CD14-positive monocyte (primary cell): ENCODE data around the gene AKAP6. TPM values are rescaled to one million over a fixed set of nuclear protein-coding genes. Genes with fewer than 3 reads are reported as not detected.

ENCODE experiments used
- DNase-seq, 3 donors: peaks; one replicate each; pipeline ENCODE4 v3.0.0-alpha.2; 2011 to 2022
- H2AFZ ChIP-seq: 2 replicates; pipeline ENCODE4 v1.6.0; 2012; ENCODE audit warnings: mild to moderate bottlenecking, low read depth, low read length, inconsistent platforms; ENCODE audit not compliant: insufficient read depth, poor library complexity, severe bottlenecking
- H3K27ac ChIP-seq, 2 donors: 1 replicate in 1 of 2; 2 replicates in 1 of 2; pipeline ENCODE4 v1.5.1; 2012 to 2013; ENCODE audit warnings: low read length in 2 of 2, control low read depth in 1 of 2, inconsistent platforms in 1 of 2, low read depth in 1 of 2, mild to moderate bottlenecking in 1 of 2
- H3K27me3 ChIP-seq, 2 donors: one replicate each; pipeline versions ENCODE4 v1.6.0 to v1.6.1; 2011 to 2013; ENCODE audit warnings: low read length in 2 of 2; ENCODE audit not compliant: control insufficient read depth in 2 of 2, insufficient read depth in 2 of 2
- H3K36me3 ChIP-seq, 2 donors: replicated peaks in 1 of 2; 1 replicate in 1 of 2; 2 replicates in 1 of 2; pipeline versions ENCODE4 v1.5.1 to v1.6.1; 2012 to 2013; ENCODE audit warnings: low read length in 2 of 2, control low read depth in 1 of 2, inconsistent platforms in 1 of 2, mild to moderate bottlenecking in 1 of 2; ENCODE audit not compliant: insufficient read depth in 2 of 2, control insufficient read depth in 1 of 2
- H3K4me1 ChIP-seq, 2 donors: 1 replicate in 1 of 2; 2 replicates in 1 of 2; pipeline versions ENCODE4 v1.5.1 to v1.6.1; 2012 to 2013; ENCODE audit warnings: low read length in 2 of 2, control low read depth in 1 of 2, inconsistent platforms in 1 of 2, mild to moderate bottlenecking in 1 of 2, moderate library complexity in 1 of 2; ENCODE audit not compliant: insufficient read depth in 2 of 2, control insufficient read depth in 1 of 2
- H3K4me2 ChIP-seq: replicated peaks from 2 replicates; pipeline ENCODE3; 2012; ENCODE audit warnings: low read length, moderate library complexity, mild to moderate bottlenecking; ENCODE audit not compliant: poor library complexity, severe bottlenecking; ENCODE audit errors: extremely low read depth
- H3K4me3 ChIP-seq, 3 experiments: fragments of 200-600 bp in 1 of 3; sonication (generic) in 1 of 3; replicated peaks in 1 of 3; 1 replicate in 2 of 3; 2 replicates in 1 of 3; pipeline ENCODE4 v1.5.1; 2011 to 2013; ENCODE audit warnings: low read length in 3 of 3, mild to moderate bottlenecking in 3 of 3, control low read depth in 2 of 3, low read depth in 2 of 3, inconsistent platforms in 1 of 3, moderate library complexity in 1 of 3
- H3K79me2 ChIP-seq: 2 replicates; pipeline ENCODE4 v1.6.0; 2012; ENCODE audit warnings: mild to moderate bottlenecking, control low read depth, inconsistent platforms, low read length, moderate library complexity; ENCODE audit not compliant: insufficient read depth
- H3K9ac ChIP-seq: 2 replicates; pipeline ENCODE4 v1.6.0; 2017; ENCODE audit warnings: low read length, mild to moderate bottlenecking; ENCODE audit not compliant: insufficient read depth, poor library complexity, severe bottlenecking
- H3K9me3 ChIP-seq, 2 donors: replicated peaks in 1 of 2; 1 replicate in 1 of 2; 2 replicates in 1 of 2; pipeline versions ENCODE4 v1.5.1 to v1.6.1; 2012 to 2013; ENCODE audit warnings: low read length in 2 of 2, control low read depth in 1 of 2; ENCODE audit not compliant: control insufficient read depth in 1 of 2, insufficient read depth in 1 of 2
- H4K20me1 ChIP-seq: 2 replicates; pipeline ENCODE4 v1.6.0; 2012; ENCODE audit warnings: mild to moderate bottlenecking, low read length, control low read depth, moderate library complexity; ENCODE audit not compliant: insufficient read depth
- H3K27ac Mint-ChIP-seq, 7 donors: one replicate each; pipeline ENCODE4 v1.8.0; 2020; ENCODE audit warnings: mild to moderate bottlenecking in 7 of 7, mixed read lengths in 7 of 7, moderate library complexity in 6 of 7, inconsistent platforms in 2 of 7
- H3K27me3 Mint-ChIP-seq, 3 donors: one replicate each; pipeline ENCODE4 v1.8.0; 2021 to 2022; ENCODE audit warnings: low read depth in 3 of 3, mild to moderate bottlenecking in 3 of 3, mixed read lengths in 3 of 3, moderate library complexity in 3 of 3, inconsistent platforms in 1 of 3
- H3K36me3 Mint-ChIP-seq, 2 donors: one replicate each; pipeline ENCODE4 v1.8.0; 2020; ENCODE audit warnings: mixed read lengths in 2 of 2, inconsistent platforms in 1 of 2, mild to moderate bottlenecking in 1 of 2
- H3K4me1 Mint-ChIP-seq: one replicate; pipeline ENCODE4 v1.8.0; 2020; ENCODE audit warnings: mild to moderate bottlenecking, mixed read lengths
- H3K4me3 Mint-ChIP-seq, 2 donors: one replicate each; pipeline ENCODE4 v1.8.0; 2020; ENCODE audit warnings: mild to moderate bottlenecking in 2 of 2, mixed read lengths in 2 of 2, moderate library complexity in 1 of 2
- H3K9me3 Mint-ChIP-seq, 7 donors: one replicate each; pipeline ENCODE4 v1.8.0; 2020 to 2022; ENCODE audit warnings: mixed read lengths in 7 of 7, mild to moderate bottlenecking in 6 of 7, moderate library complexity in 6 of 7, inconsistent platforms in 2 of 7
- WGBS: methylation state at CpG from one replicate; pipeline ENCODE4 v1.1.5; 2013; ENCODE audit warnings: missing lambda C conversion rate; ENCODE audit not compliant: insufficient coverage; 5-methylcytosine and 5-hydroxymethylcytosine counted together
- intact Hi-C, 2 donors: fragments of 100-400 bp; cut with micrococcal nuclease; formaldehyde crosslinking; loops; one replicate each; pipeline versions ENCODE4 v1.15.0 to v1.15.1; 2023
- polyA plus RNA-seq, 3 donors: library from polyadenylated mRNA; depleted of rRNA in 1 of 3; unstranded in 2 of 3; stranded (reverse) in 1 of 3; fragments of 300-500 nt in 2 of 3; fragments of >200 nt in 1 of 3; fragmentation: Illumina TruSeq in 2 of 3; gene quantifications; 1 replicate in 2 of 3; 2 replicates in 1 of 3; pipeline ENCODE4 v1.2.3, GENCODE V29; 2012 to 2021
- TF ChIP-seq, protein P1 (sequence below): fragments of 200-600 bp; IDR thresholded peaks from one replicate; pipeline ENCODE4 v1.8.0; 2022; ENCODE audit warnings: antibody characterized with exemption, mild to moderate bottlenecking

AKAP6 gene
- polyA plus RNA-seq, 3 donors: not detected

DNA sequence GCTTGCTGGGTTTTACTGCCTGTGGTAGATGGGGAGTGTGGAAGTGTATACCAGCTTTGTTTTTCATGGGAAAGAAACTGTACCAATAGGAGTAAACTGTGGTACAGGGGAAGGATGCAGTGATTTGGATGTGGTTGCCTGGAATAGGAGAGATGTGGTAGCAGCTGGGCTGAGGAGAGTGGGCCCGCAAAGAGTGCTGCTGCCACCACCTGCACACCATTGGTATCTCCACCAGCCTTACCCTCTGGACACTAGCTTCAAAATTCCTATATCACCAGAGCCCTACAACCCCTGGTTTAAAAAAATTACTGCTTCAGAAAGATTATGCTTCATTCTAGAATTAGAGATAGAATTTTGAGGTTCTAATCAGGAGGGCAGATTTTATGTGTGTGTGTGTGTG is 53.6 kb downstream of the AKAP6 start:
- Mint-ChIP-seq H3K9me3 (peaks cover 0 to 4% (median 0%) of the 10 kb centered on the region in 7 donors), H3K27me3 (no peaks in the 10 kb centered on the region), H3K27ac (no peak overlapping the region)

DNA sequence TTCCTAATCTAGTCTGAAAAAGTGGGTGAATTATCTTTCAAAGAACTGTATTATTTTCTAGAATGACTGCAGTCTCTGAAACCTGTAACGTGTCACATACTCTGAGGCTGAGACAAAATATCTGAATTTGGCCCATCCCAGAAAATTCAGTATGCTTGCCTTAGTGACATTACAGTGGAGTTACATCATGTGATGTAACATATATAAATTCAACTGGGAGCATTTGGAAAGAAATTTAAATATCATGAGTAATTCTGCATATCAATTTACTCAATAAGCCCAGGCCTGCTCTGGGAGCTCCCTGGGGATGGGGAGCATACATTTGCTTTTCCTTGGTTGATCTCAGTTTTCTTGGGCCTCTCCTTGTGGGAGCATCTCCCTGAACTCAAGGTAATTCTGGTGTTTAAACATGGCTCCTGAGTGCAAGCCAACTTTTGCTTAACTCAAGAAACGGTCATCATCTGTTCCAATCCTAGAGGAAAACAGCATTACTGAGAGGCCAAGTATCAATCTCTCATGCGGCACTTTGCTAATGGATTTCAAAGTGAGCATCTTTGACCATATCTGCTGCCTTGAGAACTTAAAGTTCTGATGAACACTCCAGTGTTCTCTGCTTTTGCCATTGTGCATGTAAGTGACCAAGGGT is 54.4 kb downstream of the AKAP6 start:
- Histone ChIP-seq H3K4me1 (no peaks in the 10 kb centered on the region), H3K79me2 (no peaks in the 10 kb centered on the region), H3K4me3 (no peak overlapping the region), H3K4me2 (no peak overlapping the region), H3K27ac (no peak overlapping the region), H3K9me3 (no peaks in the 10 kb centered on the region), H2AFZ (no peak overlapping the region), H3K36me3 (no peaks in the 10 kb centered on the region), H4K20me1 (no peaks in the 10 kb centered on the region), H3K27me3 (no peaks in the 10 kb centered on the region), H3K9ac (no peak overlapping the region)
- no peak overlapping the region for H3K4me3 Mint-ChIP-seq
- H3K27ac Mint-ChIP-seq: no peak overlapping the region
- intact Hi-C loops: no loop called here
- H3K9me3 Mint-ChIP-seq: peaks cover 0 to 8% (median 3%) of the 10 kb centered on the region in 7 donors
- no peak for DNase-seq
- no peaks in the 10 kb centered on the region for H3K27me3 Mint-ChIP-seq
- WGBS: 85% methylated on average over 2 of the region's 3 CpGs
- no peaks in the 10 kb centered on the region for H3K4me1 Mint-ChIP-seq
- no peaks in the 10 kb centered on the region for H3K36me3 Mint-ChIP-seq
- TF ChIP-seq, protein P1, sequence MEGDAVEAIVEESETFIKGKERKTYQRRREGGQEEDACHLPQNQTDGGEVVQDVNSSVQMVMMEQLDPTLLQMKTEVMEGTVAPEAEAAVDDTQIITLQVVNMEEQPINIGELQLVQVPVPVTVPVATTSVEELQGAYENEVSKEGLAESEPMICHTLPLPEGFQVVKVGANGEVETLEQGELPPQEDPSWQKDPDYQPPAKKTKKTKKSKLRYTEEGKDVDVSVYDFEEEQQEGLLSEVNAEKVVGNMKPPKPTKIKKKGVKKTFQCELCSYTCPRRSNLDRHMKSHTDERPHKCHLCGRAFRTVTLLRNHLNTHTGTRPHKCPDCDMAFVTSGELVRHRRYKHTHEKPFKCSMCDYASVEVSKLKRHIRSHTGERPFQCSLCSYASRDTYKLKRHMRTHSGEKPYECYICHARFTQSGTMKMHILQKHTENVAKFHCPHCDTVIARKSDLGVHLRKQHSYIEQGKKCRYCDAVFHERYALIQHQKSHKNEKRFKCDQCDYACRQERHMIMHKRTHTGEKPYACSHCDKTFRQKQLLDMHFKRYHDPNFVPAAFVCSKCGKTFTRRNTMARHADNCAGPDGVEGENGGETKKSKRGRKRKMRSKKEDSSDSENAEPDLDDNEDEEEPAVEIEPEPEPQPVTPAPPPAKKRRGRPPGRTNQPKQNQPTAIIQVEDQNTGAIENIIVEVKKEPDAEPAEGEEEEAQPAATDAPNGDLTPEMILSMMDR: no peak

More for the DNA sequence above, 53.6 kb downstream of the AKAP6 start:
- no peak overlapping the region for H3K27ac ChIP-seq
- H3K36me3 ChIP-seq: no peaks in the 10 kb centered on the region
- TF ChIP-seq, protein P1: no peak
- DNase-seq: no peak
- Mint-ChIP-seq H3K36me3 (no peaks in the 10 kb centered on the region), H3K4me1 (no peaks in the 10 kb centered on the region), H3K4me3 (no peak overlapping the region)
- no peak overlapping the region for H3K4me2 ChIP-seq
- no peak overlapping the region for H2AFZ ChIP-seq
- no peaks in the 10 kb centered on the region for H3K79me2 ChIP-seq
- no peaks in the 10 kb centered on the region for H3K9me3 ChIP-seq
- WGBS: no CpG with 5 or more reads among the region's 1 CpG
- H4K20me1 ChIP-seq: no peaks in the 10 kb centered on the region
- no peaks in the 10 kb centered on the region for H3K27me3 ChIP-seq
- H3K4me3 ChIP-seq: no peak overlapping the region
- intact Hi-C loops: no loop called here
- no peaks in the 10 kb centered on the region for H3K4me1 ChIP-seq
- H3K9ac ChIP-seq: no peak overlapping the region
